ENCODE data around the gene LKAAEAR1.
"Not testable (repeated sequence)": the region's sequence is repeated elsewhere in the genome, so short reads cannot be mapped to it uniquely, and the experiment has no call there.

The LKAAEAR1 gene

GRCh38 chr20:64090165-64090564, 6.0 kb upstream of the LKAAEAR1 start:
- DNase-seq (ENCODE audit: insufficient read length, low spot score) (no peak), FAIRE-seq (no peak)
- TF ChIP-seq POU2F2 (IDR thresholded peaks at IDR 0.05; ENCODE audit: low read depth, low read length) (no peak), TAF1 (IDR thresholded peaks at IDR 0.05; ENCODE audit: low read depth, low read length) (no peak), POLR2A (IDR thresholded peaks at IDR 0.05; ENCODE audit: low read depth, low read length) (no peak), SPI1 (IDR thresholded peaks at IDR 0.05; ENCODE audit: low read depth, low read length) (no peak), POLR2AphosphoS5 (IDR thresholded peaks at IDR 0.05; ENCODE audit: low read depth, low read length) (no peak), PAX5 (IDR thresholded peaks at IDR 0.05; ENCODE audit: insufficient read depth, low read length, severe bottlenecking) (no peak)

GRCh38 chr20:64088586-64088985, 4.4 kb upstream of the LKAAEAR1 start:
- peak; percentile 93 for FAIRE-seq
- not testable (repeated sequence) for DNase-seq (ENCODE audit: insufficient read length, low spot score)

DNA sequence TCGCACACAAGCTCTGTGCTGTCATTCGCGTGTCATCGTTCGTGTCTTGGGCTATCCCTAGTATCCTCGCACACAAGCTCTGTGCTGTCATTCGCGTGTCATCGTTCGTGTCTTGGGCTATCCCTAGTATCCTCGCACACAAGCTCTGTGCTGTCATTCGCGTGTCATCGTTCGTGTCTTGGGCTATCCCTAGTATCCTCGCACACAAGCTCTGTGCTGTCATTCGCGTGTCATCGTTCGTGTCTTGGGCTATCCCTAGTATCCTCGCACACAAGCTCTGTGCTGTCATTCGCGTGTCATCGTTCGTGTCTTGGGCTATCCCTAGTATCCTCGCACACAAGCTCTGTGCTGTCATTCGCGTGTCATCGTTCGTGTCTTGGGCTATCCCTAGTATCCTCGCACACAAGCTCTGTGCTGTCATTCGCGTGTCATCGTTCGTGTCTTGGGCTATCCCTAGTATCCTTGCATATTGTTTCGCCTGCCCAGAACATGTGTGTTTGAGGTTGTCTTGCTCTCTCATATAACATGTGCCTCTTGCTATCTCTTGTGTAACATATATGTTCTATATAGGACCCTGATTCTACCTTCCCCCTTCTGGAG, 3.1 kb upstream of the LKAAEAR1 start:
- not testable (repeated sequence) for FAIRE-seq; DNase-seq (ENCODE audit: insufficient read length, low spot score)

GRCh38 chr20:64086801-64087200, 2.6 kb upstream of the LKAAEAR1 start:
- TF ChIP-seq TAF1 (IDR thresholded peaks at IDR 0.05; ENCODE audit: low read depth, low read length): no peak
- TF ChIP-seq POLR2A (IDR thresholded peaks at IDR 0.05; ENCODE audit: low read depth, low read length): no peak
- TF ChIP-seq SPI1 (IDR thresholded peaks at IDR 0.05; ENCODE audit: low read depth, low read length): no peak
- TF ChIP-seq POU2F2 (IDR thresholded peaks at IDR 0.05; ENCODE audit: low read depth, low read length): no peak
- no peak for TF ChIP-seq PAX5 (IDR thresholded peaks at IDR 0.05; ENCODE audit: insufficient read depth, low read length, severe bottlenecking)
- TF ChIP-seq POLR2AphosphoS5 (IDR thresholded peaks at IDR 0.05; ENCODE audit: low read depth, low read length): no peak
- DNase-seq (ENCODE audit: insufficient read length, low spot score) (no peak), FAIRE-seq (no peak)

DNA sequence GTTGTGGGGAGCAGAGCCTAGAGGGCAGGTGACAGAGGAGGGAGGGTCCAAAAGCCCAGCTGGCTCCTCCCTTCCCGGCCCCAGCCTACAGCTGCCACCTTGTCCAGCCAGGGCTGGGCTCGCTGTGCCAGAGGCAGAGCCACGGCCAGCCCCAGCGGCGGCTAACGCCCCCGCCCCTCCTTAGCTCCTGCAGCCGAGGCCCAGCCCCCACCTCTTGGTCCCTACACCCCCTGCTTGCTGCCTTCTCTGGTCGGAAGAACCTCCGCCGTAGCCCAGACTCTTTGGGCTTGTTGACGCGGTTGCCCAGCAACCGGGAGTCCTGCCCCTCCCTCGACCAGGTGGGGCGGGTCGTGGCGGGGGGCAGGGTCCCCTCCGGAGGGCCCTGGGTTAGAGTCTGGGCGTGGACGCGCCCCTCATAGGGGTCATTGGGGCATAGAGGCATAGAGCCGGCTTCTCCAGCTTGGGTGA, 521 bp upstream of the LKAAEAR1 start:
- TF ChIP-seq POU2F2 (IDR thresholded peaks at IDR 0.05; ENCODE audit: low read depth, low read length) (no peak), TAF1 (IDR thresholded peaks at IDR 0.05; ENCODE audit: low read depth, low read length) (no peak), PAX5 (IDR thresholded peaks at IDR 0.05; ENCODE audit: insufficient read depth, low read length, severe bottlenecking) (no peak), SPI1 (IDR thresholded peaks at IDR 0.05; ENCODE audit: low read depth, low read length) (no peak), POLR2A (IDR thresholded peaks at IDR 0.05; ENCODE audit: low read depth, low read length) (no peak), POLR2AphosphoS5 (IDR thresholded peaks at IDR 0.05; ENCODE audit: low read depth, low read length) (no peak)
- no peak for FAIRE-seq
- DNase-seq (ENCODE audit: insufficient read length, low spot score): no peak

GRCh38 chr20:64083378-64083803, 807 bp downstream of the LKAAEAR1 start:
- TF ChIP-seq TAF1 (IDR thresholded peaks at IDR 0.05; ENCODE audit: low read depth, low read length) (no peak), POLR2A (IDR thresholded peaks at IDR 0.05; ENCODE audit: low read depth, low read length) (no peak), POLR2AphosphoS5 (IDR thresholded peaks at IDR 0.05; ENCODE audit: low read depth, low read length) (no peak), PAX5 (IDR thresholded peaks at IDR 0.05; ENCODE audit: insufficient read depth, low read length, severe bottlenecking) (no peak), SPI1 (IDR thresholded peaks at IDR 0.05; ENCODE audit: low read depth, low read length) (no peak), POU2F2 (IDR thresholded peaks at IDR 0.05; ENCODE audit: low read depth, low read length) (no peak)
- FAIRE-seq (peak; percentile 54), DNase-seq (ENCODE audit: insufficient read length, low spot score) (no peak)

- TF ChIP-seq POLR2A (IDR thresholded peaks at IDR 0.05; ENCODE audit: low read depth, low read length): no peak
- no peak for TF ChIP-seq PAX5 (IDR thresholded peaks at IDR 0.05; ENCODE audit: insufficient read depth, low read length, severe bottlenecking)
- DNase-seq (ENCODE audit: insufficient read length, low spot score) (no peak), FAIRE-seq (no peak)
These were observed 1.3 kb downstream of the LKAAEAR1 start for GRCh38 chr20:64082820-64083377.

DNA sequence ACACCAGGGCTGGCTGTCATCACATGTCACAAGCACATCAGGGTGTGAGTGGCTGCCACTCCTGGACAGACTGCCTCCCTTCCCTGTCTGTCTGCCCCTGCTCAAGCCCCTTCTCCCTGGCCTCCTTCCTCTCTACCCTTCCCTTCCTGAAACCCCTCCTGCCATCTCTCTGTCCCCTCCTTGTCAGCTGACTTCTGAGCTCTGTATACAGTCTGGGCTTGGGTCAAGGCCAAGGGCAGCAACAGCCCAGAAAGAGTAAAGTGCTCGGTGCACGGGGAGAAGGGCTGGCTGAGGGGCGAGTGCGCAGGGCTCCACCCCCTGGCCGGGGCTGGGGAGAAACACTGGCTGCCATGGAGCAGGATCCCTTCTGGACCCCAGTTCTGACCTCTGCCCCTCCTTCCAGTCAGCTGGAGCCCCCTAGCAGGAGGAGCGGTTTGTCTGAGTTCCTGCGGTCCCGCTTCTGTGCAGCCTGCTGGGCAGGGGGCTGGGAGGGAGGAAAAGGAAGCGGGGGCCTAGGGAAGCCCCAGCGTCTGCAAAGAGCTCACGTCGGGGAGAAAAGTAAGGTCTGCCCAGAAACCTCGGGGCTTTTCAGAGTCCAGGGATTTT, 2.0 kb downstream of the LKAAEAR1 start:
- FAIRE-seq: peak; percentile 66
- no peak for DNase-seq (ENCODE audit: insufficient read length, low spot score)
- TF ChIP-seq POU2F2 (IDR thresholded peaks at IDR 0.05; ENCODE audit: low read depth, low read length) (no peak), TAF1 (IDR thresholded peaks at IDR 0.05; ENCODE audit: low read depth, low read length) (no peak), PAX5 (IDR thresholded peaks at IDR 0.05; ENCODE audit: insufficient read depth, low read length, severe bottlenecking) (no peak), POLR2AphosphoS5 (IDR thresholded peaks at IDR 0.05; ENCODE audit: low read depth, low read length) (no peak), SPI1 (IDR thresholded peaks at IDR 0.05; ENCODE audit: low read depth, low read length) (no peak), POLR2A (IDR thresholded peaks at IDR 0.05; ENCODE audit: low read depth, low read length) (no peak)

DNA sequence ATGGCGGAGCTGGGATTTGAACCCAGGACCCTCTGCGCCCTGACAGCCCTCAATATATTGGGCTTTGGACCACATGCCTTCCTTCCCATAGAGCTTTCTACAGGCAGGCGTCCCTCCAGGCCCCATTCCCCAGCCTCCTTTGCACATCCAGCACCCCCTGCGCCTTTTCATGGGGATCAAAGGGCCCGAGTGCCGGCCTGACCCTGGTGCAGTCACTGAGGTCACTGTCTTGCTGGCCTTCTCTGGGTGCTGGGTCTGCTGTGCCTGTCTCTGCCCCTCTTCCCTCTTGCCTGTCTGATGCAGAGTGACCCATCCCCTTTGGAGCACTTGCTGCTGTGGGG, 2.6 kb downstream of the LKAAEAR1 start:
- DNase-seq (ENCODE audit: insufficient read length, low spot score): no peak
- no peak for FAIRE-seq
- TF ChIP-seq SPI1 (IDR thresholded peaks at IDR 0.05; ENCODE audit: low read depth, low read length) (no peak), POLR2AphosphoS5 (IDR thresholded peaks at IDR 0.05; ENCODE audit: low read depth, low read length) (no peak), POU2F2 (IDR thresholded peaks at IDR 0.05; ENCODE audit: low read depth, low read length) (no peak), POLR2A (IDR thresholded peaks at IDR 0.05; ENCODE audit: low read depth, low read length) (no peak)

GRCh38 chr20:64080813-64081623, 3.2 kb downstream of the LKAAEAR1 start:
- DNase-seq (ENCODE audit: insufficient read length, low spot score) (no peak), FAIRE-seq (no peak)
- no peak for TF ChIP-seq TAF1 (IDR thresholded peaks at IDR 0.05; ENCODE audit: low read depth, low read length)
- no peak for TF ChIP-seq SPI1 (IDR thresholded peaks at IDR 0.05; ENCODE audit: low read depth, low read length)
- TF ChIP-seq POU2F2 (IDR thresholded peaks at IDR 0.05; ENCODE audit: low read depth, low read length): no peak
- TF ChIP-seq POLR2A (IDR thresholded peaks at IDR 0.05; ENCODE audit: low read depth, low read length): no peak
- TF ChIP-seq POLR2AphosphoS5 (IDR thresholded peaks at IDR 0.05; ENCODE audit: low read depth, low read length): no peak
- no peak for TF ChIP-seq PAX5 (IDR thresholded peaks at IDR 0.05; ENCODE audit: insufficient read depth, low read length, severe bottlenecking)
